LNCAP (cell line): ENCODE data around the gene KRT20.

Source experiments
- TF ChIP-seq, protein P1 (sequence below): fragments of 450-650 bp; IDR thresholded peaks from 2 replicates; pipeline ENCODE4 v1.5.1; 2017; ENCODE audit warnings: mild to moderate bottlenecking

KRT20 gene

GRCh38 chr17:40862985-40863733, 21.9 kb downstream of the KRT20 start:
- TF ChIP-seq, protein P1, sequence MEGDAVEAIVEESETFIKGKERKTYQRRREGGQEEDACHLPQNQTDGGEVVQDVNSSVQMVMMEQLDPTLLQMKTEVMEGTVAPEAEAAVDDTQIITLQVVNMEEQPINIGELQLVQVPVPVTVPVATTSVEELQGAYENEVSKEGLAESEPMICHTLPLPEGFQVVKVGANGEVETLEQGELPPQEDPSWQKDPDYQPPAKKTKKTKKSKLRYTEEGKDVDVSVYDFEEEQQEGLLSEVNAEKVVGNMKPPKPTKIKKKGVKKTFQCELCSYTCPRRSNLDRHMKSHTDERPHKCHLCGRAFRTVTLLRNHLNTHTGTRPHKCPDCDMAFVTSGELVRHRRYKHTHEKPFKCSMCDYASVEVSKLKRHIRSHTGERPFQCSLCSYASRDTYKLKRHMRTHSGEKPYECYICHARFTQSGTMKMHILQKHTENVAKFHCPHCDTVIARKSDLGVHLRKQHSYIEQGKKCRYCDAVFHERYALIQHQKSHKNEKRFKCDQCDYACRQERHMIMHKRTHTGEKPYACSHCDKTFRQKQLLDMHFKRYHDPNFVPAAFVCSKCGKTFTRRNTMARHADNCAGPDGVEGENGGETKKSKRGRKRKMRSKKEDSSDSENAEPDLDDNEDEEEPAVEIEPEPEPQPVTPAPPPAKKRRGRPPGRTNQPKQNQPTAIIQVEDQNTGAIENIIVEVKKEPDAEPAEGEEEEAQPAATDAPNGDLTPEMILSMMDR: 0 out of 2 replicates have a peak, but pooled peaks have one; percentile 10

DNA sequence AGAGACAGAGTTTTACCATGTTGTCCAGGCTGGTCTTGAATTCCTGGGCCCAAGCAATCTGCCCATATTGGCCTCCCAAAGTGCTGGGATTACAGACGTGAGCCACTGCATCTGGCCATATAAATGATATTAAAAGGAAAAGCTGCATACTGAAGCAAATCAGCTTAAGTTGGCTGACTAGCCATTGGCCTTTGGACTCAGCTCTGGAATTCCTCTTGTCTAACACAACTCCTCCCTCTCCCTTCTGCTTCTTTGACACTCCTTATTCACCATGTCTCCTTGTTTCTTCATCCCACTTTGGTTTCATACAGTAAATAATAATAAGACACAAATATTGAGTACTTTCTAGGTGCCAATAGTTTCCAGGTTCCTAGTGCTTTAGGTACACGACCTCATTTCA, 25.5 kb downstream of the KRT20 start:
- TF ChIP-seq, protein P1: no peak

DNA sequence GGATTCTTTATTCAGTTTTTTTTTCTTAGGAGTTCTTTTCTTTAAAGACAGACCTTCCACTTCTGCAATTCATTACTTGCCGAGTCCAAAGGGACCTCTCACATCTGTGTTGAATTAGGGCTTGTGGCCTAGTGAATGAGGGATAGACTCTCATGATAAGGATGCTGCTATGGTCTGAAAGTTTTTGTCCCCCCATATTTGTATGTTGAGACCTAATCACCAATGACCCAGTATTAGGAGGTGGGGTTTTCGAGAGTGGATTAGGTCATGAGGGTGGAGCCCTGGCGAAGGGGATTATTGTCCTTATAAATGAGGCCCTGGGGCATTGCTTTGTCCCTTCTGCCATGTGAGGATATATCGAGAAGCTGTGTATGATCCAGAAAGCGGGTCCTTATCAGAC, 27.5 kb downstream of the KRT20 start:
- TF ChIP-seq, protein P1: no peak

DNA sequence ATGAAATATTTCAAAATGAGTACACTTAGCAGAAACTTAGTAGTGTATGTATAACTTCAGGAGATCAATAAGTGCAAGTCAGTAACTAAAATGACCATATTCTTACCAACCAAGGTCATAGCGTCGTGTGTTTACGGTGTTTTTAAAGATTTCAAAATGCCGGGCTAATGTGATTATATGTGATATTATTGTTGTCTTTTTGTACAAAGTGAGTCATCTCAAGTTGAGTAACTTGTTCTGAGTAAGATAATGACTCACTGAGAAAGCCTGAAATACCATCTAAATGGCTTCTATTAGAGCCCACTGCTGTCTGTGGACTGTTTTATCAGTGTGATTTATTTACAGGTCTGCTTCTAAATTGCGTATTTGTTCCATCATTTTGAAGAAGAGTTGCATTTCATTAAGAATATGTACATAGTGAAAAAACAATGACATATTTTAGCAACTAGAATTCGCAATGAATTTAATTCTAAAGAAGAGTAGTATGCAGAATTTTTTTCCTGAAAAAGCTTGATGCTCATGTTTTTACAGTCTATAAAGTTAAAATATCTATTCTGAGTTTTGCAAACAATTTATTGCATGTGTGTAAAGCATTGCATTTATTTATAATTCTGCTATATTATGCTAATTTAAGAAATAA, 30.7 kb downstream of the KRT20 start:
- TF ChIP-seq, protein P1: no peak

DNA sequence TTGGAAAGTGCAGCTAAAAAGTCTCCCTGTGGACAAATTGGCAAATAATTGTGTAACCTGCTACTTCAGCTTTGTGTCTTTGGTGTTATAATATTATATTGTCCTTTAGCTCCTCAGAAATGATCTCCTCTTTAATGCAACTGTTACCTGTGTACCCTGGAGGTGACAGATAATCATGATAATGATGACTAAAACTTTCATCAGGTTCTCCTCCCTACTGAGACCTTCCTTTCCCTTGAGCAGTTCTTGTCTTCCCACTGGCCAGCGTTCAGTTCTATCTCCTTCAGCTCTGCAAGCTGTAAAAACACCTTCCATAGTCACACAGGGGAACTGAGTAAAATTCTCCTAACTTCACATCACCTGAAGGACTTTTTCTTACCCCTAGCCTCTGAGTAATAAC, 32.7 kb downstream of the KRT20 start:
- TF ChIP-seq, protein P1: no peak

- TF ChIP-seq, protein P1: no peak
Measured at GRCh38 chr17:40850293-40850972, 34.6 kb downstream of the KRT20 start.

GRCh38 chr17:40849723-40850122, 35.3 kb downstream of the KRT20 start:
- TF ChIP-seq, protein P1: no peak
